HepG2 (cell line): Measurements from ENCODE around the gene VPS4B.

Experiments used
- CENPT ChIP-seq: sonication (generic); formaldehyde crosslinking; IDR thresholded peaks from 2 replicates; pipeline ENCODE4 v1.8.0; 2022; ENCODE audit warnings: low read depth, mild to moderate bottlenecking, moderate library complexity, missing genetic modification reagents
- CTCF ChIP-seq: sonication (generic); formaldehyde crosslinking; IDR thresholded peaks from 2 replicates; pipeline ENCODE4 v1.5.0; 2020; ENCODE audit warnings: mild to moderate bottlenecking, missing genetic modification reagents, moderate library complexity
- EZH2 ChIP-seq: conservative IDR thresholded peaks from 2 replicates; pipeline ENCODE4 v1.6.1; 2012; ENCODE audit warnings: mild to moderate bottlenecking, low read depth, low read length, moderate library complexity
- NPAS2 ChIP-seq: sonication (generic); formaldehyde crosslinking; IDR thresholded peaks from 2 replicates; pipeline ENCODE4 v1.8.0; 2022; ENCODE audit warnings: mild to moderate bottlenecking, missing genetic modification reagents, borderline replicate concordance
- RAD51 ChIP-seq: fragments of 450-650 bp; IDR thresholded peaks from 2 replicates; pipeline ENCODE4 v1.6.1; 2016; ENCODE audit warnings: borderline replicate concordance
- RBFOX2 ChIP-seq: fragments of 200-400 bp; formaldehyde crosslinking; IDR thresholded peaks from 2 replicates; pipeline ENCODE4 v1.6.1; 2017; ENCODE audit warnings: low read depth, mild to moderate bottlenecking, low read length
- ZNF251 ChIP-seq: sonication (generic); formaldehyde crosslinking; IDR thresholded peaks from 2 replicates; pipeline ENCODE4 v1.9.0; 2021; ENCODE audit warnings: mild to moderate bottlenecking, missing genetic modification reagents
- ZNF749 ChIP-seq: sonication (generic); formaldehyde crosslinking; IDR thresholded peaks from 2 replicates; pipeline ENCODE4 v1.8.0; 2022; ENCODE audit warnings: mild to moderate bottlenecking, missing genetic modification reagents, moderate library complexity, borderline replicate concordance
- ZUFSP ChIP-seq: sonication (generic); formaldehyde crosslinking; IDR thresholded peaks from 2 replicates; pipeline ENCODE4 v1.9.0; 2021; ENCODE audit warnings: missing genetic modification reagents, mild to moderate bottlenecking, borderline replicate concordance
- TF ChIP-seq, protein P1 (sequence below), 2 experiments: sonication (generic) in 1 of 2; formaldehyde crosslinking in 1 of 2; IDR thresholded peaks; 2 replicates each; pipeline versions ENCODE4 v1.5.1 to v1.6.1; 2011 to 2020; ENCODE audit warnings: borderline replicate concordance in 1 of 2, low read depth in 1 of 2, low read length in 1 of 2, mild to moderate bottlenecking in 1 of 2, missing genetic modification reagents in 1 of 2, moderate library complexity in 1 of 2

DNA sequence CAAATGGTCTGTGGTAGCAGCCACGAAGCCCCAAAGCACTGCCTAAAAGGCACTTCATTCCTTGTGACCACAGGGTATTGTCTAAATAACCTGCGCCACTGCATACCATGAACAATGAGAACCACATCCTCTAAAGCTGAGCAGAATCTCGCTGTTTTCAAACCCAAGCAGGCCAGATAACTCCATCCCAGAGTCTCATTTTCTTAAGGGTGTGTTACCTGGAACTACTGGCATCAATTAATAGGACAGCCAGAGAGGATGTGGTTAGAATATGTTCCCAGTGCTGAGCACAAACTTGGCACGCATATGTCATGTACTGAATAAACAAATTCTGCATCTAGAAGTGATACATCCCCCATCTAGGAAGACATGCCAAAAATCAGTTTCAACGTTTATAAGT lies 13.0 kb downstream of the VPS4B start:
- TF ChIP-seq CENPT (no peak), RBFOX2 (no peak), RAD51 (no peak), ZUFSP (CRISPR knock-in tag) (no peak), EZH2 (no peak), CTCF (CRISPR knock-in tag) (no peak), ZNF251 (CRISPR knock-in tag) (no peak), ZNF749 (CRISPR knock-in tag) (no peak), NPAS2 (no peak)
- TF ChIP-seq, protein P1, sequence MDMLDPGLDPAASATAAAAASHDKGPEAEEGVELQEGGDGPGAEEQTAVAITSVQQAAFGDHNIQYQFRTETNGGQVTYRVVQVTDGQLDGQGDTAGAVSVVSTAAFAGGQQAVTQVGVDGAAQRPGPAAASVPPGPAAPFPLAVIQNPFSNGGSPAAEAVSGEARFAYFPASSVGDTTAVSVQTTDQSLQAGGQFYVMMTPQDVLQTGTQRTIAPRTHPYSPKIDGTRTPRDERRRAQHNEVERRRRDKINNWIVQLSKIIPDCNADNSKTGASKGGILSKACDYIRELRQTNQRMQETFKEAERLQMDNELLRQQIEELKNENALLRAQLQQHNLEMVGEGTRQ (IDR thresholded peaks at IDR 0.05; ENCODE audit: low read depth, low read length) = no peak
- TF ChIP-seq, protein P1 (CRISPR knock-in tag; IDR thresholded peaks at IDR 0.05; ENCODE audit: borderline replicate concordance) = no peak
